PC-9 (cell line): Measurements from ENCODE around the gene CNTN4. TPM values are rescaled to one million over a fixed set of nuclear protein-coding genes. Genes with fewer than 3 reads are reported as not detected.

ENCODE experiments used
- BruUV-seq: library from RNA; stranded (reverse); fragments of 400-500 nt; replicated peaks from 2 replicates; lab custom pipeline; 2021; lab: Mats Ljungman, UMichigan
- CTCF ChIA-PET: fragments of 300-600 bp; sonication (Branson Sonifier 250); formaldehyde crosslinking; loops from one replicate; lab custom pipeline; 2022; ENCODE audit warnings: antibody characterized with exemption; lab: Charles Lee
- POLR2A ChIA-PET: fragments of 300-600 bp; sonication (Branson Sonifier 250); formaldehyde crosslinking; loops from one replicate; lab custom pipeline; 2022; ENCODE audit warnings: antibody characterized with exemption; ENCODE audit not compliant: unreplicated experiment; lab: Charles Lee
- DNase-seq, 2 experiments: peaks; one replicate each; pipeline versions ENCODE4 v3.0.0 to v3.0.0-alpha.2; 2015 to 2022; ENCODE audit warnings: mixed read lengths in 1 of 2
- H2AFZ ChIP-seq: fragments of 200-600 bp; sonication (generic); 2 replicates; pipeline ENCODE4 v1.8.1; 2017; ENCODE audit warnings: antibody characterized with exemption
- H3F3A ChIP-seq: fragments of 200-600 bp; sonication (generic); 2 replicates; pipeline ENCODE4 v1.8.1; 2017; ENCODE audit warnings: antibody characterized with exemption, mild to moderate bottlenecking, low read depth; ENCODE audit not compliant: insufficient read depth
- H3K27ac ChIP-seq: fragments of 200-600 bp; sonication (generic); 2 replicates; pipeline ENCODE4 v1.6.1; 2016; ENCODE audit warnings: mixed run types
- H3K27me3 ChIP-seq: fragments of 200-600 bp; sonication (generic); 2 replicates; pipeline ENCODE4 v1.6.1; 2016; ENCODE audit warnings: low read depth, mixed run types; ENCODE audit not compliant: insufficient read depth
- H3K36me3 ChIP-seq: fragments of 200-600 bp; sonication (generic); 2 replicates; pipeline ENCODE4 v1.6.1; 2016; ENCODE audit warnings: low read depth, mixed run types
- H3K4me1 ChIP-seq: fragments of 200-600 bp; sonication (generic); replicated peaks from 2 replicates; pipeline ENCODE4 v1.6.1; 2016; ENCODE audit warnings: mixed run types; ENCODE audit not compliant: insufficient read depth
- H3K4me2 ChIP-seq: fragments of 200-600 bp; sonication (generic); 2 replicates; pipeline ENCODE4 v1.6.1; 2017; ENCODE audit warnings: mixed run types
- H3K4me3 ChIP-seq: fragments of 200-600 bp; sonication (generic); 2 replicates; pipeline ENCODE4 v1.6.1; 2016; ENCODE audit warnings: mixed run types
- H3K79me2 ChIP-seq: fragments of 200-600 bp; sonication (generic); 2 replicates; pipeline ENCODE4 v1.6.1; 2017; ENCODE audit warnings: low read depth, mixed run types
- H3K9me2 ChIP-seq: fragments of 200-600 bp; sonication (generic); 2 replicates; pipeline ENCODE4 v1.8.1; 2017; ENCODE audit warnings: mild to moderate bottlenecking; ENCODE audit not compliant: insufficient read depth
- H3K9me3 ChIP-seq: fragments of 200-600 bp; sonication (generic); 2 replicates; pipeline ENCODE4 v1.8.1; 2016; ENCODE audit warnings: low read depth; ENCODE audit not compliant: insufficient read depth
- H4K20me1 ChIP-seq: fragments of 200-600 bp; sonication (generic); 2 replicates; pipeline ENCODE4 v1.8.1; 2017; ENCODE audit not compliant: insufficient read depth
- EZH2 ChIP-seq: fragments of 200-600 bp; sonication (generic); IDR thresholded peaks from 2 replicates; pipeline ENCODE4 v1.8.0; 2017; ENCODE audit warnings: antibody characterized with exemption, low read depth
- intact Hi-C: fragments of 100-400 bp; cut with micrococcal nuclease; formaldehyde crosslinking; loops from one replicate; pipeline ENCODE4 v1.10.0; 2022; ENCODE audit not compliant: unreplicated experiment
- total RNA-seq: library from RNA; stranded (reverse); gene quantifications from 2 replicates; pipeline ENCODE4 v1.2.3, GENCODE V29; 2021
- TF ChIP-seq, protein P1 (sequence below): fragments of 200-600 bp; sonication (generic); conservative IDR thresholded peaks from 2 replicates; pipeline ENCODE4 v1.6.1; 2017; ENCODE audit warnings: mixed run types, antibody characterized with exemption, mild to moderate bottlenecking, moderate library complexity

Gene CNTN4
- total RNA-seq, 1 experiment from 2014 or later: not detected

DNA sequence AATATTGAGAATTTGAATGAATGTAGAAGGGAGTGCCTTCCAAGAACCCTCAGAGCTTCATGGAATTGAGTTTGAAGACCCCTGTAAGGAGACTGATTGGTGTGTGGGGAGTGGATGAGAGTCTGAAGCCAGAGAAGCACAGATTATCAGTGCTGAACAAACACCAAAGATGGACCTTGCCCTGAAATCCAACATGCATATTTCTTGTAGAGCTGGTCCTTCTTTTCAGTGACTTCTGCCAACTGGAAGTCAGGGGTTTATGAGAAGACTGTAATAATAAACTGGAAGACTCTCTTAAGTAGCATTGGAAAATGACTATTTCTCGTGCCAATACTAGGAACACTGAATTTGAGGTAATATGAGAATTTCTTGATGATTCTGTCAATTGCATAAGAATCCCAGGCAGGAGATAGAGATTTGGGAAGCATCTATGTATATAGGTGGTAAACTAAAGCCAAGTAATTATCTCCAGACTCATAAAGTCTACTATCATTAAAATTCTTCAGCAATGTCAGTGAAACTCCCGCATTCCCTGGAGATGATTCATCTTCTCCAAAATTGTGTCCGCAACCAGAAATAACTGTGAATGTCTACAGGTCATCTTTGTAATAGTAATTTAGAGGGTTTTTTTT, 797.8 kb downstream of the CNTN4 start:
- TF ChIP-seq EZH2: no peak
- TF ChIP-seq, protein P1, sequence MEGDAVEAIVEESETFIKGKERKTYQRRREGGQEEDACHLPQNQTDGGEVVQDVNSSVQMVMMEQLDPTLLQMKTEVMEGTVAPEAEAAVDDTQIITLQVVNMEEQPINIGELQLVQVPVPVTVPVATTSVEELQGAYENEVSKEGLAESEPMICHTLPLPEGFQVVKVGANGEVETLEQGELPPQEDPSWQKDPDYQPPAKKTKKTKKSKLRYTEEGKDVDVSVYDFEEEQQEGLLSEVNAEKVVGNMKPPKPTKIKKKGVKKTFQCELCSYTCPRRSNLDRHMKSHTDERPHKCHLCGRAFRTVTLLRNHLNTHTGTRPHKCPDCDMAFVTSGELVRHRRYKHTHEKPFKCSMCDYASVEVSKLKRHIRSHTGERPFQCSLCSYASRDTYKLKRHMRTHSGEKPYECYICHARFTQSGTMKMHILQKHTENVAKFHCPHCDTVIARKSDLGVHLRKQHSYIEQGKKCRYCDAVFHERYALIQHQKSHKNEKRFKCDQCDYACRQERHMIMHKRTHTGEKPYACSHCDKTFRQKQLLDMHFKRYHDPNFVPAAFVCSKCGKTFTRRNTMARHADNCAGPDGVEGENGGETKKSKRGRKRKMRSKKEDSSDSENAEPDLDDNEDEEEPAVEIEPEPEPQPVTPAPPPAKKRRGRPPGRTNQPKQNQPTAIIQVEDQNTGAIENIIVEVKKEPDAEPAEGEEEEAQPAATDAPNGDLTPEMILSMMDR: no peak
- intact Hi-C loops: no loop called here
- ChIA-PET POLR2A (no interaction called here), CTCF (no interaction called here)
- no TSS peak for BruUV-seq
- DNase-seq: no peak
- no peaks in the 10 kb centered on the region for H3K36me3 ChIP-seq
- H4K20me1 ChIP-seq: no peaks in the 10 kb centered on the region
- no peaks in the 10 kb centered on the region for H3K27me3 ChIP-seq
- no peaks in the 10 kb centered on the region for H3K79me2 ChIP-seq
- no peaks in the 10 kb centered on the region for H3K4me1 ChIP-seq
- no peak overlapping the region for H3K4me2 ChIP-seq
- H3K4me3 ChIP-seq: no peak overlapping the region
- H3K9me3 ChIP-seq: no peaks in the 10 kb centered on the region
- no peaks in the 10 kb centered on the region for H3F3A ChIP-seq
- H3K27ac ChIP-seq: no peak overlapping the region
- H3K9me2 ChIP-seq: no peaks in the 10 kb centered on the region
- no peak overlapping the region for H2AFZ ChIP-seq

DNA sequence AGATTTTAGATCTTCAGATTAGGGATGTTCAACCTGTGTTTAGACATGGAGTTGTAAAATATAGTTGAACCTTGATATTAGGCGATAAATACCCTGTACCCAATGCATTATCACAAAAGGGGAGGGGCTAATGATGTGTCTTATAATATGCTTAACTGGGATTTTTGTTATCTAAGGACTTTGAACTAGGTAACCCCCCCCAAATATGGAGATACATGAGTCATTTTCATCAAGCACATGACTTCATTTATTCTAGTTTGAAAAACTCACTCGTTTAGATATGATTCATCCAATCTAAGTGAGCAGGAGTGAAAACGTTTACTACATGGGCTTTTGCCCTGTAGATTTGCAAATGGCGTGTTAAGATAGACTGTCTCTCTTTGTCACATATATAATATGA, 799.2 kb downstream of the CNTN4 start:
- ChIA-PET CTCF (no interaction called here), POLR2A (no interaction called here)
- no peak overlapping the region for H2AFZ ChIP-seq
- TF ChIP-seq, protein P1: no peak
- TF ChIP-seq EZH2: no peak
- no peak overlapping the region for H3K4me3 ChIP-seq
- H3F3A ChIP-seq: no peaks in the 10 kb centered on the region
- no peaks in the 10 kb centered on the region for H3K36me3 ChIP-seq
- no peak for DNase-seq
- H3K27ac ChIP-seq: no peak overlapping the region
- no peak overlapping the region for H3K4me2 ChIP-seq
- H3K27me3 ChIP-seq: no peaks in the 10 kb centered on the region
- no peaks in the 10 kb centered on the region for H3K9me2 ChIP-seq
- H4K20me1 ChIP-seq: no peaks in the 10 kb centered on the region
- BruUV-seq: no TSS peak
- intact Hi-C loops: no loop called here
- H3K4me1 ChIP-seq: no peaks in the 10 kb centered on the region
- no peaks in the 10 kb centered on the region for H3K79me2 ChIP-seq
- no peaks in the 10 kb centered on the region for H3K9me3 ChIP-seq

DNA sequence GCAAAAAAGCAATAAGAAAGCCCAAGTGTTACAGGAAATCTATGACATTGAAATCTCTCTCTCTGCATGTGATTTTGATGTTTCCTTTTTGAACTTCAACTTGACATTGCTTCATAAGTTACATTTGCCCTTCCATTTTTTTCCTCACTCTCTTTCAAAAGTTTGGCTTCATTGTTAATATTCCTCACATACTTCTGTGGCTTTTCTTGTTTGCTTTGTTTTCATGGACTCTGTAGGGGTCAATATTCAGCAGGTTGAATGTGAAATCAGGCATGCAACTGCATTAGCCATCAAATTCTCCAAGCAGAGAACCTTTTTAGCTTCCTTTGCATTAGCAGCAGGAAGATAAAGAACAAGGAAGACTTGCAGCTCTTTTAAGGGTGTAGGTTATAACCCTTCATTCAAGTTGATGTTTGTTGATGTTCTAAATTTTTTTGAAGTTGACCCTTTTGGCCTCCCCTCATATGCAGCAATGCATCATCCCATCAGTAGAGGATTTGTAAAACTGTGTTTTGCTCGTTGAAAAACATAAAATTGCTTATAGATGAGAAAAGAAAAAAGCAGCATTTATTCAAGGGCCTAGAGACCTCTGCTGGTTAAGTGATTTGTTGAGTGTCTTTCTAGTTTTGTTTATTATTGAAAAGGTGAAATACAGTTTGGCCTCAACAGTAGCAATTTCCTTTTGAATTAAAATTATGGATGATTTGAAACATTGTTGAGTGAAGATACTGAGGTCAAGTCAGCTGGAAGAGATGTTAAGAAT, 800.1 kb downstream of the CNTN4 start:
- no peaks in the 10 kb centered on the region for H3K9me3 ChIP-seq
- ChIA-PET POLR2A (no interaction called here), CTCF (no interaction called here)

More for the DNA sequence above, 800.1 kb downstream of the CNTN4 start:
- Histone ChIP-seq H3K79me2 (no peaks in the 10 kb centered on the region), H3K27ac (no peak overlapping the region), H3K36me3 (no peaks in the 10 kb centered on the region), H3K4me2 (no peak overlapping the region), H3K4me3 (no peak overlapping the region), H3K9me2 (no peaks in the 10 kb centered on the region), H3K27me3 (no peaks in the 10 kb centered on the region), H2AFZ (no peak overlapping the region), H3F3A (no peaks in the 10 kb centered on the region), H4K20me1 (no peaks in the 10 kb centered on the region), H3K4me1 (no peaks in the 10 kb centered on the region)
- no peak for DNase-seq
- TF ChIP-seq, protein P1: no peak
- TF ChIP-seq EZH2: no peak
- intact Hi-C loops: no loop called here
- no TSS peak for BruUV-seq
